K562 (cell line): ENCODE results near the gene SPIN3. TPM values are rescaled to one million over a fixed set of nuclear protein-coding genes. Genes with fewer than 3 reads are reported as not detected.
A peak's percentile ranks its signal among the peaks of the same experiment; 100 is the strongest.

Experiments used
- ATAC-seq: fragments of 200-7000 bp; cut with Tn5 transposase; 3 replicates; pipeline ENCODE4 v1.9.1; 2020; ENCODE audit warnings: moderate library complexity
- Bru-seq: library from RNA; stranded (reverse); fragments of 400-500 nt; gene quantifications from one replicate; lab custom pipeline; 2021; lab: Mats Ljungman, UMichigan
- BruChase-seq, 2 experiments: library from RNA; stranded (reverse); fragments of 400-500 nt; gene quantifications; one replicate each; lab custom pipeline; 2021; lab: Mats Ljungman, UMichigan
- BruUV-seq: library from RNA; stranded (reverse); fragments of 400-500 nt; replicated peaks from 2 replicates; lab custom pipeline; 2021; lab: Mats Ljungman, UMichigan
- CTCF ChIA-PET: fragments of 300-600 bp; formaldehyde crosslinking; extraction: SDS; loops from one replicate; lab custom pipeline; 2021; ENCODE audit warnings: low intra/inter-chr PET ratio; lab: Yijun Ruan, JAX
- POLR2A ChIA-PET: fragments of 300-600, 350-650 bp; sonication (Branson Sonifier 250); formaldehyde crosslinking; extraction: SDS; loops from one replicate; lab custom pipeline; 2021; ENCODE audit warnings: antibody characterized with exemption, inconsistent platforms; lab: Yijun Ruan, JAX
- DNase-seq, 4 experiments: peaks; one replicate each; pipeline versions ENCODE4 v3.0.0 to v3.0.0-alpha.2; 2011 to 2018; ENCODE audit warnings: low spot score in 3 of 4, mixed read lengths in 3 of 4; ENCODE audit errors: extremely low read depth in 1 of 4
- FAIRE-seq: peaks from 2 replicates; lab custom pipeline; 2011; peaks lifted over from hg19 to GRCh38; lab: Jason Lieb, UNC
- H2AFZ ChIP-seq: 2 replicates; pipeline ENCODE4 v1.6.0; 2011; ENCODE audit warnings: low read depth, low read length, control low read depth, inconsistent platforms
- H3K27ac ChIP-seq: fragments of 200-600 bp; 3 replicates; pipeline ENCODE4 v1.8.0; 2011; ENCODE audit warnings: low read depth, mild to moderate bottlenecking, control low read depth, inconsistent platforms, low read length, moderate library complexity, mixed read lengths; ENCODE audit errors: extremely low read depth
- H3K27me3 ChIP-seq, 2 experiments: fragments of 300-600 bp in 1 of 2; 2 replicates in 1 of 2; 3 replicates in 1 of 2; pipeline versions ENCODE4 v1.6.0 to v1.8.0; 2011; ENCODE audit warnings: inconsistent platforms in 2 of 2, low read length in 2 of 2, mild to moderate bottlenecking in 1 of 2, mixed read lengths in 1 of 2, moderate library complexity in 1 of 2; ENCODE audit not compliant: control insufficient read depth in 2 of 2, insufficient read depth in 2 of 2
- H3K36me3 ChIP-seq: fragments of 300-600 bp; 3 replicates; pipeline ENCODE4 v1.8.0; 2011; ENCODE audit warnings: mild to moderate bottlenecking, low read length, inconsistent platforms; ENCODE audit not compliant: control insufficient read depth, insufficient read depth
- H3K4me1 ChIP-seq, 2 experiments: fragments of 200-600 bp in 1 of 2; replicated peaks in 1 of 2; 2 replicates in 1 of 2; 3 replicates in 1 of 2; pipeline versions ENCODE4 v1.5.1 to v1.8.0; 2011; ENCODE audit warnings: inconsistent platforms in 2 of 2, low read length in 2 of 2, mild to moderate bottlenecking in 1 of 2, mixed read lengths in 1 of 2, moderate library complexity in 1 of 2; ENCODE audit not compliant: control insufficient read depth in 2 of 2, insufficient read depth in 2 of 2
- H3K4me2 ChIP-seq: 2 replicates; pipeline ENCODE4 v1.6.1; 2011; ENCODE audit warnings: low read length, control low read depth, inconsistent platforms, mixed read lengths; ENCODE audit not compliant: insufficient read depth
- H3K4me3 ChIP-seq: fragments of 200-600 bp; sonication (generic), shearing (Covaris generic); 2 replicates; pipeline ENCODE4 v1.5.1; 2016; ENCODE audit warnings: control low read depth, inconsistent platforms
- H3K79me2 ChIP-seq: fragments of 200-600 bp; 3 replicates; pipeline ENCODE4 v1.8.0; 2011; ENCODE audit warnings: low read length, inconsistent platforms; ENCODE audit not compliant: control insufficient read depth, insufficient read depth
- H3K9ac ChIP-seq, 2 experiments: 2 replicates each; pipeline versions ENCODE4 v1.6.0 to v1.6.1; 2011; ENCODE audit warnings: low read depth in 2 of 2, low read length in 2 of 2, control low read depth in 1 of 2, inconsistent platforms in 1 of 2, mild to moderate bottlenecking in 1 of 2, mixed read lengths in 1 of 2; ENCODE audit not compliant: insufficient read depth in 1 of 2
- H3K9me1 ChIP-seq: one replicate; pipeline ENCODE4 v1.6.0; 2011; ENCODE audit warnings: inconsistent platforms, mild to moderate bottlenecking, low read length, moderate library complexity; ENCODE audit not compliant: control insufficient read depth, insufficient read depth
- H3K9me3 ChIP-seq: replicated peaks from 2 replicates; pipeline ENCODE4 v1.5.1; 2011; ENCODE audit warnings: low read depth, low read length, inconsistent platforms; ENCODE audit not compliant: control insufficient read depth, insufficient read depth
- H4K20me1 ChIP-seq: replicated peaks from 2 replicates; pipeline ENCODE4 v1.6.1; 2011; ENCODE audit warnings: low read length, inconsistent platforms, mixed read lengths; ENCODE audit not compliant: control insufficient read depth, insufficient read depth
- ADNP ChIP-seq: fragments of 200-800 bp; sonication (Bioruptor generic); IDR thresholded peaks from 2 replicates; pipeline ENCODE4 v1.6.1; 2016; ENCODE audit warnings: missing genetic modification characterization, missing compliant biosample characterization
- E4F1 ChIP-seq: fragments of 250-450 bp; sonication (Bioruptor Pico); IDR thresholded peaks from 2 replicates; pipeline ENCODE4 v1.5.0; 2021; ENCODE audit warnings: mild to moderate bottlenecking, borderline replicate concordance
- EP400 ChIP-seq: fragments of 450-650 bp; IDR thresholded peaks from 2 replicates; pipeline ENCODE4 v1.6.1; 2017; ENCODE audit warnings: antibody characterized with exemption, mild to moderate bottlenecking, moderate library complexity
- ETV1 ChIP-seq: fragments of 450-650 bp; conservative IDR thresholded peaks from 2 replicates; pipeline ENCODE4 v1.6.1; 2016; ENCODE audit warnings: missing genetic modification characterization, control low read depth, low read depth, missing compliant biosample characterization
- GABPA ChIP-seq: fragments of 200-800 bp; sonication (Bioruptor generic); conservative IDR thresholded peaks from 2 replicates; pipeline ENCODE4 v1.6.1; 2016; ENCODE audit warnings: low read depth, missing genetic modification characterization, missing compliant biosample characterization
- NFIC ChIP-seq: fragments of 450-650 bp; IDR thresholded peaks from 2 replicates; pipeline ENCODE4 v1.6.1; 2017; ENCODE audit warnings: mild to moderate bottlenecking, inconsistent platforms
- RB1 ChIP-seq: fragments of 450-650 bp; IDR thresholded peaks from 2 replicates; pipeline ENCODE4 v1.6.1; 2017; ENCODE audit warnings: low read depth, mild to moderate bottlenecking
- RCOR1 ChIP-seq, 2 experiments: IDR thresholded peaks; 2 replicates each; pipeline ENCODE4 v1.6.1; 2012; ENCODE audit warnings: low read depth in 2 of 2, low read length in 2 of 2, borderline replicate concordance in 1 of 2, improper control_type of control experiment in 1 of 2
- RFX7 ChIP-seq: fragments of 250-450 bp; sonication (Bioruptor Pico); IDR thresholded peaks from 2 replicates; pipeline ENCODE4 v1.5.1; 2021; ENCODE audit warnings: mild to moderate bottlenecking
- TRIM24 ChIP-seq, 2 experiments: fragments of 450-650 bp; IDR thresholded peaks; 2 replicates each; pipeline ENCODE4 v1.6.1; 2016
- ZNF274 ChIP-seq: IDR thresholded peaks from 2 replicates; pipeline ENCODE4 v1.6.1; 2011; ENCODE audit warnings: low read depth, mild to moderate bottlenecking, low read length, moderate library complexity, borderline replicate concordance
- ZNF584 ChIP-seq: fragments of 200-800 bp; sonication (Bioruptor generic); IDR thresholded peaks from 2 replicates; pipeline ENCODE4 v1.6.1; 2016; ENCODE audit warnings: low read depth, mild to moderate bottlenecking, missing genetic modification characterization, missing compliant biosample characterization
- ZNF586 ChIP-seq: fragments of 450-650 bp; formaldehyde crosslinking; conservative IDR thresholded peaks from 2 replicates; pipeline ENCODE4 v1.4.0; 2020; ENCODE audit warnings: mild to moderate bottlenecking, moderate library complexity
- ZNF76 ChIP-seq: fragments of 250-450 bp; sonication (Bioruptor Pico); IDR thresholded peaks from 2 replicates; pipeline ENCODE4 v1.4.0; 2020; ENCODE audit warnings: mild to moderate bottlenecking, moderate library complexity, borderline replicate concordance
- ZSCAN32 ChIP-seq: fragments of 450-650 bp; formaldehyde crosslinking; IDR thresholded peaks from 2 replicates; pipeline ENCODE4 v1.4.0; 2020; ENCODE audit warnings: mild to moderate bottlenecking, moderate library complexity
- WGBS: fragments of 100-300 bp; shearing (Covaris generic); methylation state at CpG from one replicate; pipeline ENCODE4 v1.1.6; 2016; ENCODE audit warnings: low coverage, mixed read lengths; ENCODE audit not compliant: insufficient coverage; ENCODE audit errors: missing lambda C conversion rate; 5-methylcytosine and 5-hydroxymethylcytosine counted together
- in situ Hi-C: fragments of 300-500 bp; cut with MboI; formaldehyde crosslinking; loops from 4 replicates; pipeline ENCODE4 v1.15.0; 2018; ENCODE audit warnings: inconsistent platforms, mixed read lengths
- intact Hi-C: fragments of 100-400 bp; cut with micrococcal nuclease; formaldehyde crosslinking; loops from 2 replicates; pipeline ENCODE4 v1.14.2; 2022
- long read RNA-seq, 3 experiments: library from polyadenylated mRNA in 2 of 3; library from RNA in 1 of 3; unstranded in 2 of 3; stranded (forward) in 1 of 3; transcript quantifications; one replicate each; pipeline ENCODE4 v2.0.0, GENCODE V29; 2019 to 2022
- polyA minus RNA-seq, 3 experiments: library from RNA; depleted of rRNA, polyadenylated mRNA; stranded (reverse); fragments of >200 nt; gene quantifications; 2 replicates each; pipeline ENCODE4 v1.2.3, GENCODE V29; 2011
- polyA plus RNA-seq, 8 experiments: library from polyadenylated mRNA; depleted of rRNA in 4 of 8; stranded (reverse) in 5 of 8; unstranded in 3 of 8; fragments of >200 nt; fragmentation: Nextera tagmentation in 2 of 8; fragmentation: Illumina TruSeq in 1 of 8; extraction: Ambion mirVana in 2 of 8; extraction: Trizol in 1 of 8; gene quantifications; 2 replicates each; pipeline versions ENCODE4 v1.2.1 to v1.2.3, GENCODE V29; 2011 to 2014; ENCODE audit warnings: inconsistent platforms in 1 of 8, missing spikeins in 1 of 8
- total RNA-seq, 7 experiments: library from RNA; depleted of rRNA in 6 of 7; stranded (reverse); fragments of >200 nt in 6 of 7; fragmentation: Illumina TruSeq in 2 of 7; extraction: Trizol in 2 of 7; gene quantifications; 2 replicates each; pipeline versions ENCODE4 v1.2.1 to v1.2.3, GENCODE V29; 2011 to 2021; ENCODE audit warnings: low replicate concordance in 1 of 7

SPIN3 gene
- 16.3 and 27.3 TPM in 2 replicates for total RNA-seq (2011; cell fraction: chromatin; rRNA removed; ENCODE audit: low replicate concordance)
- 8.2 and 9.3 TPM in 2 replicates for total RNA-seq (2011; cell fraction: nucleolus; rRNA removed)
- total RNA-seq (2011; cell fraction: nucleoplasm; rRNA removed) = 16.9 and 32.7 TPM in 2 replicates
- total RNA-seq (2014; rRNA removed) = 4.6 and 4.9 TPM in 2 replicates
- total RNA-seq (2014; rRNA removed; fragmentation: Illumina TruSeq; extraction: Trizol) = 5.6 and 6.1 TPM in 2 replicates
- total RNA-seq (2015; rRNA removed; fragmentation: Illumina TruSeq; extraction: Trizol) = 5.5 and 6.4 TPM in 2 replicates
- total RNA-seq (2021) = 6.2 and 7.1 TPM in 2 replicates
- 6.8 and 7.9 TPM in 2 replicates for polyA plus RNA-seq (2011; rRNA removed)
- 3.0 and 3.1 TPM in 2 replicates for polyA plus RNA-seq (2011; cell fraction: cytosol; rRNA removed)
- polyA plus RNA-seq (2011; cell fraction: nucleus; rRNA removed) = 20.3 and 26.2 TPM in 2 replicates
- 5.2 and 7.9 TPM in 2 replicates for polyA plus RNA-seq (2012)
- 6.5 TPM in 2 replicates for polyA plus RNA-seq (2014; fragmentation: Illumina TruSeq; extraction: Trizol)
- polyA plus RNA-seq (2014; fragmentation: Nextera tagmentation; extraction: Ambion mirVana) = 1 to 10 TPM; 1.6 to 2.3 TPM
- polyA plus RNA-seq (2014; rRNA removed) = 8.0 and 9.5 TPM in 2 replicates
- 5.4 and 6.4 TPM in 2 replicates for polyA minus RNA-seq (2011; rRNA and poly(A)+ RNA removed)
- polyA minus RNA-seq (2011; cell fraction: cytosol; rRNA and poly(A)+ RNA removed) = 3.1 and 4.0 TPM in 2 replicates
- 11.0 and 13.6 TPM in 2 replicates for polyA minus RNA-seq (2011; cell fraction: nucleus; rRNA and poly(A)+ RNA removed)
- Bru-seq, nascent RNA = percentile 74 among the genes with signal in this experiment
- BruChase-seq, experiment 1, labeled RNA remaining after a 2-hour chase = percentile 72 among the genes with signal in this experiment
- BruChase-seq, experiment 2, labeled RNA remaining after a 6-hour chase = percentile 76 among the genes with signal in this experiment
- long read RNA-seq, experiment 1, full-length matches to known transcripts = 16 of 17 reads
- long read RNA-seq, experiment 1, partial matches to known transcripts = 1 of 17 reads
- long read RNA-seq, experiment 1, other reads (novel, unspliced or antisense) = 0 of 17 reads
- long read RNA-seq, experiment 2 = 0 reads
- long read RNA-seq, experiment 3, partial matches to known transcripts = 0 of 1 reads
- long read RNA-seq, experiment 3, other reads (novel, unspliced or antisense) = 0 of 1 reads

- in situ Hi-C loops (no loop called here), intact Hi-C loops (loop anchor here (10.0 kb wide), 1 partner anchor 129 kb away; the partner anchor contains the start of gene SPIN2B)
- H3K27ac ChIP-seq = peak within 1 kb of the TSS; percentile 65; the same call in 2 of the 3 replicates
- peak within 1 kb of the TSS; percentile 76 for H3K4me2 ChIP-seq
- peak within 1 kb of the TSS; percentile 59 to 88 for H3K9ac ChIP-seq
- no peaks in the 10 kb centered on the region for H4K20me1 ChIP-seq
- POLR2A ChIA-PET = no interaction called here
- peak within 1 kb of the TSS; percentile 50 for H3K4me3 ChIP-seq
- peaks cover 0 to 4% of the 10 kb centered on the region in 2 experiments; a peak in 1 of 5 replicates for H3K4me1 ChIP-seq
- FAIRE-seq (peak; percentile 77), ATAC-seq (peak; percentile 99), DNase-seq (peak; percentile 64 to 85 (median 67))
- H3K79me2 ChIP-seq = no peaks in the 10 kb centered on the region; the same call in 2 of the 3 replicates
- CTCF ChIA-PET = no interaction called here
- no peaks in the 10 kb centered on the region for H3K27me3 ChIP-seq
- no peaks in the 10 kb centered on the region for H3K9me1 ChIP-seq
- H3K9me3 ChIP-seq = no peaks in the 10 kb centered on the region
- WGBS = 0% methylated on average over 14 of the region's 39 CpGs
- peak within 1 kb of the TSS; percentile 85 for H2AFZ ChIP-seq
- H3K36me3 ChIP-seq = 0 out of 3 replicates have a peak, but pooled peaks cover 2% of the 10 kb centered on the region
- no TSS peak for BruUV-seq
- TF ChIP-seq ETV1 = no peak
- TF ChIP-seq E4F1 = no peak
- TF ChIP-seq RFX7 (CRISPR knock-in tag) = no peak
- no peak for TF ChIP-seq ZNF586 (CRISPR knock-in tag)
- no peak for TF ChIP-seq ZSCAN32
- TF ChIP-seq GABPA (tag) = peak; percentile 83
- TF ChIP-seq TRIM24 (IDR thresholded peaks at IDR 0.05) = no peak
- TF ChIP-seq ADNP = no peak
- no peak for TF ChIP-seq ZNF76 (CRISPR knock-in tag)
- TF ChIP-seq ZNF274 = no peak
- TF ChIP-seq EP400 = peak; percentile 91
- peak in 1 of 2 experiments; percentile 20; a peak in 1 of 4 replicates for TF ChIP-seq RCOR1 (IDR thresholded peaks at IDR 0.05; ENCODE audit: borderline replicate concordance in 1 of 2, low read depth in 2 of 2, low read length in 2 of 2)
- no peak for TF ChIP-seq RB1
- TF ChIP-seq NFIC = peak; percentile 5; the same call in 1 of the 2 replicates
- no peak for TF ChIP-seq ZNF584
Observed at GRCh38 chrX:56995271-56995994, at the start of gene SPIN3. TSS of gene SPIN3 (minus strand) at chrX:56995541. CDS start at chrX:56994947, 594 bp downstream.
